SK-N-SH (cell line): ENCODE results near the gene TIGIT. TPM values are rescaled to one million over a fixed set of nuclear protein-coding genes. Genes with fewer than 3 reads are reported as not detected.

Experiments used
- CTCF ChIA-PET: fragments of 300-600, 350-600 bp; formaldehyde crosslinking; extraction: SDS; loops from one replicate; lab custom pipeline; 2021; lab: Yijun Ruan, JAX
- POLR2A ChIA-PET: fragments of 350-600 bp; sonication (Branson Sonifier 250); formaldehyde crosslinking; extraction: SDS; loops from one replicate; lab custom pipeline; 2020; ENCODE audit warnings: antibody characterized with exemption, inconsistent platforms; lab: Yijun Ruan, JAX
- DNase-seq: peaks from one replicate; pipeline ENCODE4 v3.0.0; 2012
- H2AFZ ChIP-seq: fragments of 200-600 bp; sonication (generic); 2 replicates; pipeline ENCODE4 v1.8.1; 2016; ENCODE audit warnings: antibody characterized with exemption, mild to moderate bottlenecking, low read depth
- H3F3A ChIP-seq: fragments of 200-600 bp; sonication (generic); replicated peaks from 2 replicates; pipeline ENCODE3; 2016; ENCODE audit warnings: antibody characterized with exemption, mild to moderate bottlenecking; ENCODE audit not compliant: insufficient read depth
- H3K27ac ChIP-seq, 2 experiments: fragments of 200-500 bp in 1 of 2; fragments of 200-600 bp in 1 of 2; sonication (Bioruptor generic) in 1 of 2; sonication (generic), shearing (Covaris generic) in 1 of 2; 2 replicates each; pipeline versions ENCODE4 v1.5.1 to v1.6.1; 2014 to 2016; ENCODE audit warnings: low read depth in 2 of 2, inconsistent platforms in 1 of 2, low read length in 1 of 2, mild to moderate bottlenecking in 1 of 2, mixed read lengths in 1 of 2
- H3K27me3 ChIP-seq: fragments of 200-600 bp; sonication (generic), shearing (Covaris generic); 2 replicates; pipeline ENCODE4 v1.6.1; 2016; ENCODE audit warnings: mixed run types; ENCODE audit not compliant: insufficient read depth
- H3K36me3 ChIP-seq, 2 experiments: fragments of 200-500 bp in 1 of 2; fragments of 200-600 bp in 1 of 2; sonication (Bioruptor generic) in 1 of 2; sonication (generic) in 1 of 2; replicated peaks in 1 of 2; 2 replicates each; pipeline versions ENCODE3 to v1.5.1; 2014 to 2016; ENCODE audit warnings: low read length in 1 of 2, mild to moderate bottlenecking in 1 of 2; ENCODE audit not compliant: insufficient read depth in 2 of 2, control insufficient read depth in 1 of 2
- H3K4me1 ChIP-seq, 2 experiments: fragments of 200-500 bp in 1 of 2; fragments of 200-600 bp in 1 of 2; sonication (Bioruptor generic) in 1 of 2; sonication (generic), shearing (Covaris generic) in 1 of 2; 2 replicates each; pipeline versions ENCODE4 v1.5.1 to v1.6.1; 2014 to 2016; ENCODE audit warnings: low read depth in 1 of 2, low read length in 1 of 2, mixed run types in 1 of 2; ENCODE audit not compliant: insufficient read depth in 2 of 2, control insufficient read depth in 1 of 2
- H3K4me2 ChIP-seq: fragments of 200-600 bp; sonication (generic), shearing (Covaris generic); 2 replicates; pipeline ENCODE4 v1.6.1; 2017; ENCODE audit warnings: mixed run types
- H3K4me3 ChIP-seq, 2 experiments: fragments of 200-500 bp in 1 of 2; fragments of 200-600 bp in 1 of 2; sonication (Bioruptor generic) in 1 of 2; sonication (generic), shearing (Covaris generic) in 1 of 2; 2 replicates each; pipeline versions ENCODE4 v1.5.1 to v1.8.1; 2014 to 2016; ENCODE audit warnings: low read depth in 2 of 2, inconsistent platforms in 1 of 2, low read length in 1 of 2, mild to moderate bottlenecking in 1 of 2, mixed read lengths in 1 of 2, moderate library complexity in 1 of 2
- H3K79me2 ChIP-seq: fragments of 200-600 bp; sonication (generic); 2 replicates; pipeline ENCODE4 v1.8.1; 2017; ENCODE audit warnings: mild to moderate bottlenecking; ENCODE audit not compliant: insufficient read depth
- H3K9ac ChIP-seq: fragments of 200-600 bp; sonication (generic); 2 replicates; pipeline ENCODE4 v1.6.1; 2017; ENCODE audit warnings: mixed run types
- H3K9me2 ChIP-seq: fragments of 200-600 bp; sonication (generic); 2 replicates; pipeline ENCODE4 v1.6.1; 2017; ENCODE audit warnings: mixed run types
- H3K9me3 ChIP-seq: fragments of 200-600 bp; sonication (generic); 2 replicates; pipeline ENCODE4 v1.6.1; 2017; ENCODE audit warnings: mixed run types, mild to moderate bottlenecking, moderate library complexity
- H4K20me1 ChIP-seq: fragments of 200-600 bp; sonication (generic); 2 replicates; pipeline ENCODE4 v1.6.1; 2017; ENCODE audit warnings: mild to moderate bottlenecking, mixed run types; ENCODE audit not compliant: insufficient read depth
- FOSL2 ChIP-seq: IDR thresholded peaks from 2 replicates; pipeline ENCODE4 v1.4.0; 2012; ENCODE audit warnings: low read depth, mild to moderate bottlenecking, moderate library complexity, borderline replicate concordance
- FOXM1 ChIP-seq: IDR thresholded peaks from 2 replicates; pipeline ENCODE4 v1.4.0; 2012; ENCODE audit warnings: low read depth, mild to moderate bottlenecking
- GATA2 ChIP-seq: sonication (generic); formaldehyde crosslinking; IDR thresholded peaks from 2 replicates; pipeline ENCODE4 v1.5.0; 2020; ENCODE audit warnings: mild to moderate bottlenecking, missing genetic modification reagents
- JUND ChIP-seq: IDR thresholded peaks from 2 replicates; pipeline ENCODE4 v1.4.0; 2012
- MXI1 ChIP-seq: IDR thresholded peaks from 2 replicates; pipeline ENCODE4 v1.6.1; 2012; ENCODE audit warnings: mild to moderate bottlenecking, low read depth, low read length, improper control_type of control experiment
- NFIC ChIP-seq: IDR thresholded peaks from 2 replicates; pipeline ENCODE4 v1.4.0; 2012; ENCODE audit warnings: borderline replicate concordance
- NRF1 ChIP-seq: IDR thresholded peaks from 2 replicates; pipeline ENCODE4 v1.6.1; 2012; ENCODE audit warnings: low read depth, mild to moderate bottlenecking, low read length
- POLR2AphosphoS5 ChIP-seq: IDR thresholded peaks from 2 replicates; pipeline ENCODE4 v1.6.1; 2012; ENCODE audit warnings: low read depth, low read length
- RFX5 ChIP-seq: IDR thresholded peaks from 2 replicates; pipeline ENCODE4 v1.6.1; 2012; ENCODE audit warnings: mild to moderate bottlenecking, improper control_type of control experiment, low read length
- TCF12 ChIP-seq: IDR thresholded peaks from 2 replicates; pipeline ENCODE4 v1.4.0; 2012
- TEAD4 ChIP-seq: IDR thresholded peaks from 2 replicates; pipeline ENCODE4 v1.4.0; 2012; ENCODE audit warnings: mild to moderate bottlenecking, borderline replicate concordance; ENCODE audit not compliant: insufficient read depth
- YY1 ChIP-seq: IDR thresholded peaks from 2 replicates; pipeline ENCODE4 v1.4.0; 2012; ENCODE audit warnings: low read depth, mild to moderate bottlenecking
- WGBS: methylation state at CpG from one replicate; pipeline ENCODE4 v1.1.6; 2017; ENCODE audit warnings: low lambda C conversion rate; 5-methylcytosine and 5-hydroxymethylcytosine counted together
- polyA plus RNA-seq, 3 experiments: library from polyadenylated mRNA; depleted of rRNA; stranded (reverse); fragments of >200 nt; gene quantifications; 2 replicates each; pipeline ENCODE4 v1.2.3, GENCODE V29; 2012
- TF ChIP-seq, protein P1 (sequence below): fragments of 150-350 bp; IDR thresholded peaks from 2 replicates; pipeline ENCODE4 v1.6.1; 2016; ENCODE audit warnings: mild to moderate bottlenecking, low read depth, low read length
- TF ChIP-seq, protein P2 (sequence below): IDR thresholded peaks from 2 replicates; pipeline ENCODE4 v1.6.1; 2012; ENCODE audit warnings: mild to moderate bottlenecking, low read depth, low read length, moderate library complexity
- TF ChIP-seq, protein P3 (sequence below): fragments of 150-350 bp; IDR thresholded peaks from 2 replicates; pipeline ENCODE4 v1.6.1; 2017; ENCODE audit warnings: antibody characterized with exemption, low read length, low read depth, borderline replicate concordance

TIGIT gene
- polyA plus RNA-seq, 1 of the 3 experiments (the other 2 are of a cell fraction): not detected

DNA sequence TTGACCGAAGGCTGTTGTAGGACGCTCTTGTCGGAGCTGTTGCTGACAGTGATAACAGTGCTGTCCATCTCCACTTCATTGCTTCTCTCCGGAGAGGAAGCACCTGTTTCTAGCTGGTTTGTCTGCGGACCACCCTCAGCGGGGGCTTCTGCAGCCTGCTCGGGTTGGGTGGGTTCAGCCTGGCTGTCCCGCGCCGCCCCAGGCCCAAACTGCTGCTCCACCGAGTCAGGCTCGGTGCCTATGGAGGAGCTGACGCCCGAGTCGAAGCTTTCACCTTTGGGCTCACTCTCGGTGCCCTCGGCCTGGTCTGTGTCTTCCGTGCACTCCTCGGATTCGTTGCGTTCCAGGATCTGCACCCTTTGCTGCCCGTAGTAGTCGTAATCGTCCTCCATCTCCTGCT, 56.9 kb downstream of the TIGIT start:
- H3K36me3 ChIP-seq: peaks cover 0 to 21% of the 10 kb centered on the region in 2 experiments
- H3K79me2 ChIP-seq: no peaks in the 10 kb centered on the region
- 92% methylated on average over 14 of the region's 24 CpGs for WGBS
- ChIA-PET CTCF (interaction anchor here (0.8 to 2.1 kb wide), 2 partner anchors 13 to 33 kb away, joined by 3 to 12 read pairs; no protein-coding TSS in a partner anchor), POLR2A (no interaction called here)
- no peaks in the 10 kb centered on the region for H4K20me1 ChIP-seq
- H3K9ac ChIP-seq: no peak overlapping the region
- H3K9me3 ChIP-seq: no peaks in the 10 kb centered on the region
- DNase-seq: no peak
- H2AFZ ChIP-seq: no peak overlapping the region
- H3K27ac ChIP-seq: no peak overlapping the region
- no peaks in the 10 kb centered on the region for H3F3A ChIP-seq
- no peaks in the 10 kb centered on the region for H3K27me3 ChIP-seq
- H3K9me2 ChIP-seq: no peaks in the 10 kb centered on the region
- H3K4me1 ChIP-seq: no peaks in the 10 kb centered on the region
- TF ChIP-seq POLR2AphosphoS5 (no peak), GATA2 (CRISPR knock-in tag) (no peak), RFX5 (no peak), JUND (no peak), FOSL2 (no peak), MXI1 (no peak), NRF1 (no peak), NFIC (no peak), YY1 (no peak), FOXM1 (no peak), TEAD4 (no peak), TCF12 (no peak)
- TF ChIP-seq, protein P1, sequence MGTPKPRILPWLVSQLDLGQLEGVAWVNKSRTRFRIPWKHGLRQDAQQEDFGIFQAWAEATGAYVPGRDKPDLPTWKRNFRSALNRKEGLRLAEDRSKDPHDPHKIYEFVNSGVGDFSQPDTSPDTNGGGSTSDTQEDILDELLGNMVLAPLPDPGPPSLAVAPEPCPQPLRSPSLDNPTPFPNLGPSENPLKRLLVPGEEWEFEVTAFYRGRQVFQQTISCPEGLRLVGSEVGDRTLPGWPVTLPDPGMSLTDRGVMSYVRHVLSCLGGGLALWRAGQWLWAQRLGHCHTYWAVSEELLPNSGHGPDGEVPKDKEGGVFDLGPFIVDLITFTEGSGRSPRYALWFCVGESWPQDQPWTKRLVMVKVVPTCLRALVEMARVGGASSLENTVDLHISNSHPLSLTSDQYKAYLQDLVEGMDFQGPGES: no peak
- TF ChIP-seq, protein P2, sequence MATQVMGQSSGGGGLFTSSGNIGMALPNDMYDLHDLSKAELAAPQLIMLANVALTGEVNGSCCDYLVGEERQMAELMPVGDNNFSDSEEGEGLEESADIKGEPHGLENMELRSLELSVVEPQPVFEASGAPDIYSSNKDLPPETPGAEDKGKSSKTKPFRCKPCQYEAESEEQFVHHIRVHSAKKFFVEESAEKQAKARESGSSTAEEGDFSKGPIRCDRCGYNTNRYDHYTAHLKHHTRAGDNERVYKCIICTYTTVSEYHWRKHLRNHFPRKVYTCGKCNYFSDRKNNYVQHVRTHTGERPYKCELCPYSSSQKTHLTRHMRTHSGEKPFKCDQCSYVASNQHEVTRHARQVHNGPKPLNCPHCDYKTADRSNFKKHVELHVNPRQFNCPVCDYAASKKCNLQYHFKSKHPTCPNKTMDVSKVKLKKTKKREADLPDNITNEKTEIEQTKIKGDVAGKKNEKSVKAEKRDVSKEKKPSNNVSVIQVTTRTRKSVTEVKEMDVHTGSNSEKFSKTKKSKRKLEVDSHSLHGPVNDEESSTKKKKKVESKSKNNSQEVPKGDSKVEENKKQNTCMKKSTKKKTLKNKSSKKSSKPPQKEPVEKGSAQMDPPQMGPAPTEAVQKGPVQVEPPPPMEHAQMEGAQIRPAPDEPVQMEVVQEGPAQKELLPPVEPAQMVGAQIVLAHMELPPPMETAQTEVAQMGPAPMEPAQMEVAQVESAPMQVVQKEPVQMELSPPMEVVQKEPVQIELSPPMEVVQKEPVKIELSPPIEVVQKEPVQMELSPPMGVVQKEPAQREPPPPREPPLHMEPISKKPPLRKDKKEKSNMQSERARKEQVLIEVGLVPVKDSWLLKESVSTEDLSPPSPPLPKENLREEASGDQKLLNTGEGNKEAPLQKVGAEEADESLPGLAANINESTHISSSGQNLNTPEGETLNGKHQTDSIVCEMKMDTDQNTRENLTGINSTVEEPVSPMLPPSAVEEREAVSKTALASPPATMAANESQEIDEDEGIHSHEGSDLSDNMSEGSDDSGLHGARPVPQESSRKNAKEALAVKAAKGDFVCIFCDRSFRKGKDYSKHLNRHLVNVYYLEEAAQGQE: no peak
- TF ChIP-seq, protein P3, sequence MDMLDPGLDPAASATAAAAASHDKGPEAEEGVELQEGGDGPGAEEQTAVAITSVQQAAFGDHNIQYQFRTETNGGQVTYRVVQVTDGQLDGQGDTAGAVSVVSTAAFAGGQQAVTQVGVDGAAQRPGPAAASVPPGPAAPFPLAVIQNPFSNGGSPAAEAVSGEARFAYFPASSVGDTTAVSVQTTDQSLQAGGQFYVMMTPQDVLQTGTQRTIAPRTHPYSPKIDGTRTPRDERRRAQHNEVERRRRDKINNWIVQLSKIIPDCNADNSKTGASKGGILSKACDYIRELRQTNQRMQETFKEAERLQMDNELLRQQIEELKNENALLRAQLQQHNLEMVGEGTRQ: no peak
- TF ChIP-seq, all 33 proteins: peak for 0
- Histone ChIP-seq H3K4me2 (no peak overlapping the region), H3K4me3 (no peak overlapping the region)
